GM12878 (cell line): ENCODE results near the gene POU4F3.

Source experiments
- ATF3 ChIP-seq: IDR thresholded peaks from 2 replicates; pipeline ENCODE4 v1.6.1; 2011; ENCODE audit warnings: low read depth, mild to moderate bottlenecking, low read length, moderate library complexity, borderline replicate concordance; ENCODE audit errors: extremely low read depth
- CHD2 ChIP-seq: IDR thresholded peaks from 2 replicates; pipeline ENCODE4 v1.6.1; 2011; ENCODE audit warnings: low read depth, low read length, improper control_type of control experiment, borderline replicate concordance
- MEF2A ChIP-seq: IDR thresholded peaks from 2 replicates; pipeline ENCODE4 v1.6.1; 2011; ENCODE audit warnings: low read depth, mild to moderate bottlenecking, low read length, moderate library complexity; ENCODE audit not compliant: insufficient read depth
- NR2F1 ChIP-seq: fragments of 450-650 bp; conservative IDR thresholded peaks from 2 replicates; pipeline ENCODE4 v1.6.1; 2017; ENCODE audit warnings: mild to moderate bottlenecking
- POLR2A ChIP-seq: IDR thresholded peaks from 2 replicates; pipeline ENCODE4 v1.6.1; 2011; ENCODE audit warnings: low read depth, mild to moderate bottlenecking, low read length
- RAD21 ChIP-seq: IDR thresholded peaks from 2 replicates; pipeline ENCODE4 v1.6.1; 2011; ENCODE audit warnings: mild to moderate bottlenecking, low read depth, low read length, moderate library complexity; ENCODE audit not compliant: insufficient read depth
- REST ChIP-seq: IDR thresholded peaks from 2 replicates; pipeline ENCODE4 v1.6.1; 2012; ENCODE audit warnings: mild to moderate bottlenecking, low read depth, low read length
- TCF12 ChIP-seq: IDR thresholded peaks from 2 replicates; pipeline ENCODE4 v1.6.1; 2011; ENCODE audit warnings: low read depth, mild to moderate bottlenecking, low read length
- ZBTB33 ChIP-seq: fragments of 450-650 bp; IDR thresholded peaks from 2 replicates; pipeline ENCODE4 v1.6.1; 2017; ENCODE audit warnings: mild to moderate bottlenecking
- TF ChIP-seq, protein P1 (sequence below): IDR thresholded peaks from 2 replicates; pipeline ENCODE4 v1.6.1; 2011; ENCODE audit warnings: low read depth, low read length, improper control_type of control experiment, borderline replicate concordance
- TF ChIP-seq, protein P2 (sequence below), 3 experiments: IDR thresholded peaks in 2 of 3; conservative IDR thresholded peaks in 1 of 3; 2 replicates each; pipeline ENCODE4 v1.5.1; 2011; ENCODE audit warnings: low read depth in 3 of 3, low read length in 3 of 3, mild to moderate bottlenecking in 3 of 3, control low read depth in 2 of 3, moderate library complexity in 2 of 3, inconsistent platforms in 1 of 3, mixed read lengths in 1 of 3; ENCODE audit not compliant: control insufficient read depth in 2 of 3, insufficient read depth in 1 of 3; ENCODE audit errors: extremely low read depth in 1 of 3

- TF ChIP-seq, protein P1, sequence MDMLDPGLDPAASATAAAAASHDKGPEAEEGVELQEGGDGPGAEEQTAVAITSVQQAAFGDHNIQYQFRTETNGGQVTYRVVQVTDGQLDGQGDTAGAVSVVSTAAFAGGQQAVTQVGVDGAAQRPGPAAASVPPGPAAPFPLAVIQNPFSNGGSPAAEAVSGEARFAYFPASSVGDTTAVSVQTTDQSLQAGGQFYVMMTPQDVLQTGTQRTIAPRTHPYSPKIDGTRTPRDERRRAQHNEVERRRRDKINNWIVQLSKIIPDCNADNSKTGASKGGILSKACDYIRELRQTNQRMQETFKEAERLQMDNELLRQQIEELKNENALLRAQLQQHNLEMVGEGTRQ, result no peak
- TF ChIP-seq, protein P2, sequence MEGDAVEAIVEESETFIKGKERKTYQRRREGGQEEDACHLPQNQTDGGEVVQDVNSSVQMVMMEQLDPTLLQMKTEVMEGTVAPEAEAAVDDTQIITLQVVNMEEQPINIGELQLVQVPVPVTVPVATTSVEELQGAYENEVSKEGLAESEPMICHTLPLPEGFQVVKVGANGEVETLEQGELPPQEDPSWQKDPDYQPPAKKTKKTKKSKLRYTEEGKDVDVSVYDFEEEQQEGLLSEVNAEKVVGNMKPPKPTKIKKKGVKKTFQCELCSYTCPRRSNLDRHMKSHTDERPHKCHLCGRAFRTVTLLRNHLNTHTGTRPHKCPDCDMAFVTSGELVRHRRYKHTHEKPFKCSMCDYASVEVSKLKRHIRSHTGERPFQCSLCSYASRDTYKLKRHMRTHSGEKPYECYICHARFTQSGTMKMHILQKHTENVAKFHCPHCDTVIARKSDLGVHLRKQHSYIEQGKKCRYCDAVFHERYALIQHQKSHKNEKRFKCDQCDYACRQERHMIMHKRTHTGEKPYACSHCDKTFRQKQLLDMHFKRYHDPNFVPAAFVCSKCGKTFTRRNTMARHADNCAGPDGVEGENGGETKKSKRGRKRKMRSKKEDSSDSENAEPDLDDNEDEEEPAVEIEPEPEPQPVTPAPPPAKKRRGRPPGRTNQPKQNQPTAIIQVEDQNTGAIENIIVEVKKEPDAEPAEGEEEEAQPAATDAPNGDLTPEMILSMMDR (IDR thresholded peaks at IDR 0.05 in 2 of 3, conservative IDR thresholded peaks at IDR 0.05 in 1 of 3; ENCODE audit: control insufficient read depth in 2 of 3, extremely low read depth in 1 of 3, insufficient read depth in 1 of 3, low read depth in 3 of 3, low read length in 3 of 3), result no peak
- TF ChIP-seq REST (no peak), RAD21 (no peak), CHD2 (no peak), ATF3 (no peak), ZBTB33 (no peak), TCF12 (no peak), NR2F1 (no peak), POLR2A (no peak), MEF2A (no peak)
Observed at GRCh38 chr5:146369691-146370090, 31.1 kb downstream of the POU4F3 start.
